AG09319 (cell line): ENCODE measurements around the gene LMO7.

Experiments used
- DNase-seq: peaks from one replicate; pipeline ENCODE4 v3.0.0-alpha.2; 2010; ENCODE audit warnings: low read depth; ENCODE audit errors: extremely low read depth
- TF ChIP-seq, protein P1 (sequence below): IDR thresholded peaks from 2 replicates; pipeline ENCODE4 v1.5.1; 2011; ENCODE audit warnings: low read depth, mild to moderate bottlenecking, inconsistent platforms, low read length, moderate library complexity

The LMO7 gene

DNA sequence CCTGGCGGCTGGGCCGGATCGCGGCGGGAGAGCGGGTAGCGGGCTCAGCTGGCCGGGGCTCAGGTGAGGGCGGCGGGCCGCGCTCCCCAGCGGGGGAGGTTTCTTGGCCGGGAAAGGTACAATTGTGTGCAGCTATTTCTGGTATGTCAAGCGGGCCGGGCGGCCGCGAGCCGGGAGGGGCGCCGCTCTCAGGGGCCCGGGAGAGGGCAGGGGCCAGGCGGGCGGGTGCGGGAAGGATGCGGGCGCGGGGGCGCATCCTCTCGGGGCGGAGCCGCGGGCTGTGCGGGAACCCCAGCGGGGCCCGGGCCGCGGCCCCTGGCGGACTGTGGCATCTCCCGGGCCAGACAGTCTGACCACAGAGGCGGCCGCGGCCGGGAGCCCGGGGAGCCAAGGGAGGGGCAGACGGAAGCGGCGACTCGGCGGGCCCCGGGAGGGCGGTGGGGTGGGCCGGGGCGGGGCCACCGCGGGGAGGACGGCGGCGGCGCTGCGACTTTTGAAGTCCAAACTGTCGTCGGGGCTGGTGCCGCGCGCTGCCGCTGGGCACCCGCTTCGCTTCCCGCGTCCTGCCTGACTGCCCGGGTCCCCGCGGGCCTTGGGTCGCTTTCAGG lies at the start of gene LMO7:
Gene LMO7, plus strand, starts transcription at position 503 of the 608 bp plus-strand sequence. CDS start 328 bp downstream, outside the sequence.
- DNase-seq = no peak
- TF ChIP-seq, protein P1, sequence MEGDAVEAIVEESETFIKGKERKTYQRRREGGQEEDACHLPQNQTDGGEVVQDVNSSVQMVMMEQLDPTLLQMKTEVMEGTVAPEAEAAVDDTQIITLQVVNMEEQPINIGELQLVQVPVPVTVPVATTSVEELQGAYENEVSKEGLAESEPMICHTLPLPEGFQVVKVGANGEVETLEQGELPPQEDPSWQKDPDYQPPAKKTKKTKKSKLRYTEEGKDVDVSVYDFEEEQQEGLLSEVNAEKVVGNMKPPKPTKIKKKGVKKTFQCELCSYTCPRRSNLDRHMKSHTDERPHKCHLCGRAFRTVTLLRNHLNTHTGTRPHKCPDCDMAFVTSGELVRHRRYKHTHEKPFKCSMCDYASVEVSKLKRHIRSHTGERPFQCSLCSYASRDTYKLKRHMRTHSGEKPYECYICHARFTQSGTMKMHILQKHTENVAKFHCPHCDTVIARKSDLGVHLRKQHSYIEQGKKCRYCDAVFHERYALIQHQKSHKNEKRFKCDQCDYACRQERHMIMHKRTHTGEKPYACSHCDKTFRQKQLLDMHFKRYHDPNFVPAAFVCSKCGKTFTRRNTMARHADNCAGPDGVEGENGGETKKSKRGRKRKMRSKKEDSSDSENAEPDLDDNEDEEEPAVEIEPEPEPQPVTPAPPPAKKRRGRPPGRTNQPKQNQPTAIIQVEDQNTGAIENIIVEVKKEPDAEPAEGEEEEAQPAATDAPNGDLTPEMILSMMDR = no peak

- TF ChIP-seq, protein P1 = no peak
- no peak for DNase-seq
These were observed 48.5 kb upstream of the LMO7 start for GRCh38 chr13:75587679-75588078.

- no peak for DNase-seq
- TF ChIP-seq, protein P1 = no peak
These were observed 39.4 kb upstream of the LMO7 start for GRCh38 chr13:75596657-75597182.

- TF ChIP-seq, protein P1 = no peak
- DNase-seq = no peak
These were observed 35.8 kb upstream of the LMO7 start for GRCh38 chr13:75600371-75600770.

DNA sequence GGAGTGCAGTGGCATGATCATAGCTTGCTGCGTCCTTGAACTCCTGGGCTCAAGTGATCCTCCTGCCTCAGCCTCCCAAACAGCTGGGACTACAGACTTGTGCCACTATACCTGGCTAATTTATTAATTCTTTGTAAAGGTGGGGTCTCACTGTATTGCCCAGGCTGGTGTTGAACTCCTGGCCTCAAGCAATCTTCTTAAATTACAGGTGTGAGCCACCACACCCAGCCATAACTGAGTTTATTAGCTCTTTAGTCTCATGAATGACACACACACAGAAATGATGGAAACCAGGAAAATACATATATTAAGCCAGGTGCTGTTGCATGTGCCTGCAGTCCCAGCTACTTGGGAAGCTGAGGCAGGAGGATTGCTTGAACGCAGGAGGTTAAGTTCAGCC lies 33.1 kb upstream of the LMO7 start:
- TF ChIP-seq, protein P1 = no peak
- DNase-seq = no peak

DNA sequence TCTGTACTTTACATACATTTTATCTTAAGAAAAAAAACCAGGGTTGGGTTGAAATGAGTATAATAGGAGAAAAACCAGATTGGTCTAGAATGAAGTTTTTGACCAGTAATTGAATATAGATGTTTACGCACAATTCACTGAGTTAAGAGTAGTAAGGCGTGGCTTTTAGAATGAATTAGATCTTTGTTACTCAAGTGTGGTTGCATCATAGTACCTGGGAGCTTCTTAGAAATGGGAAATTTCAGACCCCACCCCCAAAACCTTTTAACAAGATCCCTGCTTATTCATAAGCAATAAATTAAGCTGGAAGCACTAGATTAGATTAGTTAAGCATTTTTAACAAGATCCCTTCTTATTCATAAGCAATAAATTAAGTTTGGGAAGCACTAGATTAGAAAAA lies 28.7 kb upstream of the LMO7 start:
- no peak for DNase-seq
- TF ChIP-seq, protein P1 = no peak

GRCh38 chr13:75610466-75610865 lies 25.7 kb upstream of the LMO7 start:
- TF ChIP-seq, protein P1 = no peak
- DNase-seq = no peak
